Fibroblast of skin of abdomen (primary cell): ENCODE results near the gene ANTKMT.
A peak's percentile ranks its signal among the peaks of the same experiment; 100 is the strongest.
"Not testable (repeated sequence)": the region's sequence is repeated elsewhere in the genome, so short reads cannot be mapped to it uniquely, and the experiment has no call there.

Experiments used
- DNase-seq: peaks from one replicate; pipeline ENCODE4 v3.0.0-alpha.2; 2013

ANTKMT gene

DNA sequence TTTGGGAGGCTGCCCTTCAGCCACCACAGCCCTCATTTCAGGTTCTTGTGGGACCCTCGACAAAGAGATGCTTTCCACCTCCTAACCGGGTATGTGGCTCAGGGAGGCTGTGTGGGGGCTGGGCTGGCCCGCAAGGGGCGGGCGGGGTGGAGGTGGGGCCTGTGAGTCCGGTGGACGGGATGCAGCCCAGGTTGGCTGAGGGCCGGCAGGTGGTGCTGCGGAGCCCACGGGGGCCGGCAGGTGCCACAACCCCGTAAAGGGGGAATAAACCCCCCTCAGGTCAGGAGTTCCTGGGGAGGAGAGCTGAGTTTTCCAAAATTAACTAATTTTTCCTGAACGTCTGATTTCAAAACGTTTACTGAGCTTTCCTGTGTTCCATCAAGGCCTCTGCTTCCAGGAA, 24.8 kb downstream of the ANTKMT start:
- no peak for DNase-seq

DNA sequence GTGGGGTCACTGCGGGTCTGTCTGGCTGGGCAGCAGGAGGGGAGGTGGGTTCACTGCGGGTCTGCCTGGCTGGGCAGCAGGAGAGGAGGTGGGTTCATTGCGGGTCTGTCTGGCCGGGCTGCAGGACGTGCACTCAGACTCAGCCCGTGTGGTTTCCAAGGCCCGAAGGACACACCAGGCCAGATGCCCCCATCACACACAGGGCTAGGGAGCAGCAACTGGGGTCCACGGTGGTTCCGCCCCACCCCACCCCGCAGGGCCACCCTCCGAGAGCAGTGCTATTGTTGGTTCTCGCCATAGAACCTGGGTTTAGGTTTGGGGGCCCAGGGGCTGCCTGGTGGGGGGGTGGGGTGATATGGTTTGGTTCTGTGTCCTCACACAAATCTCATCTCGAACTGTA, 25.7 kb downstream of the ANTKMT start:
- no peak for DNase-seq

DNA sequence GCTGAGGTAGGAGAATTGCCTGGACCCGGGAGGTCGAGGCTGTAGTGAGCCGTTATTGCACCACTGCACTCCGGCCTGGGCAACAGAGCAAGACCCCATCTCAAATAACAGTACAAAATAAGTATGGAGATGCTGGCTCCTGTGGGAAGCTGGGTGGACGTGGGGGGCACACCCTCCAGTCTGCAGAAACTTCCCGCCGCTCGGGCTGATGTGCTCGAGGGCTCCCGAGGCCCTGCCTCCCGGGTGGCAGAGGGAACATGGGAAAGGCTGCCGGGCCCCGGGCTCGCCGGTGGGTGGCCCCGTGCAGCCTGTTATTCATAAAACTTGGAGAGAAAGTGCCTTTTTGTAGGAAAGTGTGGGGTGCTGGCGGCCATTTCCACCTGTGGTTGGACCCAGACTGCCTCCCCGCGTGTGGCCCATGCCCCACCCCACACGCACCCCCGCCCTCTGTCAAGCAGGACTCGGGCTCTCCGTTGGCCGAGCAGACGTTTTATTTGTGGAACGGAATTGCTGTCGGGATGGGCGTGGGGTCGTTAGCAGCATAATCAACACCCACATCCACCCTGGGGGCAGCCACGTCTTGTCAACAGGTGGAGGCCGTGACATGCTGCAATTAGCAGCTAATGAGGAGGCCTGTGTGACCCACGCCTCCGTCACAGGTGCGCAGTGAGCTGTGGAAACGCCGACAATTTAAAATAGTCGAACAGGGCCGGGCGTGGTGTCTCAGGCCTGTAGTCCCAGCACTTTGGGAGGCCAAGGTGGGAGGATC, 27.2 kb downstream of the ANTKMT start:
- DNase-seq: no peak

DNA sequence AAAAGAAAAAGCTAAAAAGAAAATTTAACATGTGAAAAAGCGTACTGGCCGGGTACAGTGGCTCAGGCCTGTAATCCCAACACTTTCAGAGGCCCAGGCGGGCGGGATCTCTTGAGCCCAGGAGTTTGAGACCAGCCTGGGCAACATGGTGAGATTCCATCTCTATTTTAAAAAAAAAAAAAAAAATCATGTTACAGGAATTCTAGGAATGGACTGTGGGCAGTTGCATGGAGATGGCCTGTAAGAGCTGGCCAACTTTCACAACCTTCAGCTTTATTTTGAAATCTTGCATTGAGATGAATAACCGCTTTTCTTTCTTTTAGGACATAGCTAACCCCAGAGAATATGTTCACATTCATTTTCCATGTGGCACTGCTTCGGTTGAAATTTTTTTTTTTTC, 28.1 kb downstream of the ANTKMT start:
- DNase-seq: peak; percentile 73

DNA sequence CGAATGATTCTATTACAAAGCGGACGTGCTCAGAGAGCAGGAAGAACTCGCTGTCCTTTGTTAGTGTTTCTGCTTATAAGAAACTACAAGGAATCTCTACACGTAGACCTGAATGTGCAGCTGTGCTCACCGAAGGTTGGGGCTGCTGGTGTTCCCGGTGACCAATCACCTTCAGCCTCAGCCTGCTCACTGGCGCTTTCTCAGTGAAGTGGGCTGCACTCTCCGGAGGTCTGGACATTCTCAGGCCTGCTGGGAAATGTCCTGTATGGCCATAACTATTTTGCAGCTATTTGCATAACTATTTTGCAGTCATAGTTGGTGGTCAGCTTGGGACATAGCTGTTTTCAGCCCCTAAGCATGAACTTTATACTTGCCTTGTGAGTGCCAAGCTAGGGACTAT, 29.5 kb downstream of the ANTKMT start:
- DNase-seq: no peak

DNA sequence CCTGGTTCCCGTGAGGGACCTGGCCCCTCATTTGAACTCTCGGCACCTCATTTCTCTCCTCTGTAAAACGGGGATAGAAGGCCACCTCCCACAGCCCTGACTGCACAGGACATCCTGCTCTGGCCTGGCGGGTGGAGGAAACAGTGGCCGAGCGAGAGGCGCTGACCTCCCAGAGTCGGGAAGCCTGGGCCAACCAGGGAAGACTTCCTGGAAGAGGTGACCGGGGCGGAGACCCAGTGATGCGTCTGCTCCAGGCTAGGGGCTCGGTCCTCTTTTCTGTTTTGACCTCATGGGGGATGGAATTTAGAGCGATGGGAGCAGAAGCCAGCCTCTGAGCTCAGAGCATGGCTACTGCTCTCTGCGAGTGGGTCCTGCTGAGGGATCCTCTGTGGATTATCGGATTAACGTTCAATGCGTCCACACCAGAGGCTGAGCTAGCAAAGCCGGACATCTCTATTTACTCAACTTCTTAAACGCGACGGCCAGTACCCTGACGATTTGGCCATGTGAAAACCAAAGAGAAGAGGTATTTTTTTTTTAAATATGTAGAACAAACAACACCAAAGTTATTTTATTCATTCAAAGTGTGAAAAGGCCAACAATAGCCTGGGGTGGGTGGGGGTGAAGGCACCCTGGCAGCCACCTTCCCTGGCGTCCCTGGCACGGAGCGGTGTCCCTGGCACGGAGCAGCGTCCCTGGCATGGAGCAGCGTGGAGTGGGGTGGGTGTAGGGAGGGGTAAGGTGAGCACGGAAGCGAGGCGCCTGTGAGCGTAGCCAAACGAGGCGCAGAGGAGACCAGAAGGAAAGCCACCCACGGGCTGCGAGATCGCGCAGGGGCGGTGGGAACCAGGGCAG, 30.4 kb downstream of the ANTKMT start:
- DNase-seq: no peak

DNA sequence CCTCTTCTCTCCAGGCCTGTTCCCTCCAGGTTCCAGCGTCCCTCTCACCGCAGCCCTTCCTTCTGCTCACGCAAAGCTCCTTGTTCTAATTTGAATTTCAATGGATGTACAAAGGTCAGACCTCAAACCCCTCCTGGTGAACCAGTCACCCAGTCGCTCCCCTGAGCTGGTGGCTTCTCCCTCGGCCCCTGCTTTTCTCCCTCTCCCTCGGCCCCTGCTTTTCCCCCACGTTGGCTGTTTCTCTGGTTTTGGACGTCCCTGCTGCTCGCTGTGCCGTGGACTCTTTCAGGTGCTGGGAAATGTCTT, 31.0 kb downstream of the ANTKMT start:
- DNase-seq: no peak

DNA sequence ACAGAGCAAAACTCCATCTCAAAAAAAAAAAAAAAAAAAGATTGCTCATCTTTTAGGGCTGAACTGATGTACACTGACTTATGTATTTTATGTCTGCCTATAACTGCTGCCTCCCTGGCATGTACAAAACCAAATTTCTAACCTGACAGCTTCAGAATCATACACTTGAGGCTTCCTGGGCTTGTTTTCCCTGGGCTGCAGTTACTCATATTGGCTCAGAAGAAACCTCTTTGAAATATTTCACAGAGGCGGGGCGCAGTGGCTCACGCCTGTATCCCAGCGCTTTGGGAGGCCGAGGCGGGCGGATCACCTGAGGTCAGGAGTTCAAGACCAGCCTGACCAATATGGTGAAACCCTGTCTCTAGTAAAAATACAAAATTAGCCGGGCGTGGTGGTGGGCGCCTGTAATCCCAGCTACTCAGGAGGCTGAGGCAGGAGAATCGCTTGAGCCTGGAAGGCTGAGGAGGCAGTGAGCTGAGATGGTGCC, 33.2 kb downstream of the ANTKMT start:
- not testable (repeated sequence) for DNase-seq

DNA sequence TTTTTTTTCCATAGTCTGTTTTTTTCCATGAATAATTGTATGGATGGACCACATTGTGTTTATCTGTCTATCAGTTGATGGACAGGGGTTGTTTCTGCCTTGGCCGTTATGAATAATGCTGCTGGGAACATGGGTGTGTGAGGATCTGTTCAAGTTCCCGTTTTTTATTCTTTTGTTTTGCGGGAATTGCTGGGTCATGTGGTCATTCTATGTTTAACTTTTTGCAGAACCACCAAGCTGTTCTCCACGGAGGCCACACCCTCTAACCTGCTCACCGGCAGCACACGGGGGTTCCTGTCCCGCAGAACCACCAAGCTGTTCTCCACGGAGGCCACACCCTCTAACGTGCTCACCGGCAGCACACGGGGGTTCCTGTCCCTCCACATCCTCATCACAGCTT, 33.7 kb downstream of the ANTKMT start:
- no peak for DNase-seq

DNA sequence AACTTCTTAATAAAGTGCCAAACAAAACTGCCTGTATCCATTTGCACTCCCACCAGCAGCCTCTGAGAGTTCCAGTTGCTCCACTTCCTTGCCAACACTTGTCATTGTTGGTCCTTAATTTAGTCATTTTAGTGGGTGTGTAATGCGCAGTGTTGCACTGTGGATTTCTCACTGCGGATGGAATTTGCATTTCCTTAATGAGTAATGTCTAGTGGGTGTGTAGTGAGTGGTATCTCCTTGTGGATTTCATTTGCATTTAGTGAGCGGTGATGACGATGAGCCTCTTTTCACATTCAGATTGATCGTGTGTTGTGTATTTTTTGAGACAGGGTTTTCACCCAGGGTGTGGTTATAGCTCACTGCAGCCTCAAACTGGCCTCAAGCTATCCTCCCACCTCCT, 35.5 kb downstream of the ANTKMT start:
- no peak for DNase-seq

DNA sequence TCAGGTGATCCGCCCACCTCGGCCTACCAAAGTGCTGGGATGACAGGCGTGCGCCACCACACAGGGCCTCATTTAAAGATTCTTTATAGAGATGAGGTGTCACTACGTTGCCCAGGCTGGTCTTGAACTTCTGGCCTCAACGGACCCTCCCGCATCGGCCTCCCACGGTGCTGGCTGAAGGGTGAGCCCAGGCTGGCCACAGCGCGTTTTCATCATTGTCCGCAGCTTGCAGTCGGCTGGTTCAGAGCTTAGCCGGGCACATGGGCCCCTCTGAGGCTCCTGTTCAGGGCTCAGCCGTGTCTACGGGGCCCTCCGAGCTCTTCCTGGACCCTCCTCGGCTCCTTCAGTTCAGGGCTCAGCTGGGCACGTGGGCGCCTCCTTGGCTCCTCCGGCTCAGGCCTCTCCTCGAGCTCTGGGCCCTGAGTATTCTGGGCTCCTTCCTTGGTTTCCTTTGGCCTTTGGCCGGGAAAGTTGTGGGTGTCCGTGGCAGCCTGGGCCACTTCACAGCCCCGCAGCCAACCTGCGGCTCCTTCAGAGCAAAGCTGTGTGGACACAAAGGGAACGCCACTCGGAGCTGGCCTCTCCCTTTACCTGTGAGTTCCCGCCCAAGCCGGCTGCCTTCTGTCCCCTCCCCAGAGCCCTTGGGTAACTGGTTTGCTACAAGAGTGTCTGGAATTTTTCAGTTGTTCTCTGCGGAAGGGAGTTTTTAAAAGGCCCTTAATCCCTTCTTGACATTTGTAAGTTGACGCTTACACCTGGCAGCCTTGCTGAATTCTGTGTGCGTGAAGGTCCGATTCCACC, 38.4 kb downstream of the ANTKMT start:
- no peak for DNase-seq

DNA sequence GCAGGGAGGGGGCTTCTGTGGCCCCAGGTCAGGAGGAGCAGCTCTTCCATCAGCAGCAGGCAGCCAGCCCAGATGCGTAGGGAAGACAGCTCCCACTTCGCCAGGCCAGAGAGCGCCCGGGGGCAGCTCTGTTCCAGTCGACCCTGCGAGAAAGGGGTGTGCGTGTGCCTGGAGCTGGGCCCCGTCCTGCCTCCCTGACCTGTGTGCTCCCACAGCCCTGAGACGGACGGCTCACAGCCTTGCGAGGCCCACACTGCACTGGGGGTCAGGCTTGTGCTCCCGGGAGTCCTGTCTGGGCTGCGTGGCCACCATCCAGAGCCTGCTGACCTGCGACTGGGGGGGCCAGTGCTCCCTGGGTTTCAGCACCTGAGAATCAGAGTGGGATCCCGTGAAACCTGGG, 39.1 kb downstream of the ANTKMT start:
- no peak for DNase-seq

DNA sequence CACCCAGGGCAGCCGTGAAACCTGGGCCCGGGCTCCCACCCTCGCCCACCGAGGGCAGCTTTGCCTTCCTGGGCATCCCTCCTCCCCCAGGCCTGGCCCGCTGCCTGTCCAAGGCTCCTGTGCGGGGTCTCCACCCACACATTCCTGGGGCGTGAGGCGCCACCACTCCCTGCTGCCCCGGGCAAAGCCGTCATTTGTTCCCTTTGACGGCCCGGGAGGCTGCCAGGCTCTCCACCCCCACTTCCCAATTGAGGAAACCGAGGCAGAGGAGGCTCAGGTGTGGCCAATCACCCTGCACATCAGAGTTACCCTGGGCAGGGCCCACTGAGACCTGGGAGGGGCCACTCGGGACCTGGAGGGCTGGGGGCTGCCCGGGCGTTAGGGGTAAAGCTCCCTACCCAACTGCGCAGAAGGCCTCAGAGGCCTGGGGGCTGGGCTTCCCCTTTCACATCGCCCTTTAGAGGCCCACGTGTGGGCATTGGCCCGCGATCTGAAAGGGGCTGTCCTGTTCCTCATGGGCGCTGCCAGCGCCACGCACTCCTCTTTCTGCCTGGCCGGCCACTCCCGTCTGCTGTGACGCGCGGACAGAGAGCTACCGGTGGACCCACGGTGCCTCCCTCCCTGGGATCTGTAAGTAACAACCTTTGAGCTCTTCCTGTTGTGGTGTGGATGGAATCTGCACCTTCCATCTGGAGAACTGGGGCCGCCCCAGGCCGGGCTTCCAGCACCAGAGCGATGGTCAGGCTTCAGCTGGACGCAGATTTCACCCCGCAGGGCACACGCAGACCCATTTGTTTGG, 39.8 kb downstream of the ANTKMT start, which contains the start of gene MSLN:
Gene MSLN (plus strand): TSS at position 190 of the 799 bp plus-strand sequence. CDS start 1,947 bp downstream, outside the sequence.
- no peak for DNase-seq

DNA sequence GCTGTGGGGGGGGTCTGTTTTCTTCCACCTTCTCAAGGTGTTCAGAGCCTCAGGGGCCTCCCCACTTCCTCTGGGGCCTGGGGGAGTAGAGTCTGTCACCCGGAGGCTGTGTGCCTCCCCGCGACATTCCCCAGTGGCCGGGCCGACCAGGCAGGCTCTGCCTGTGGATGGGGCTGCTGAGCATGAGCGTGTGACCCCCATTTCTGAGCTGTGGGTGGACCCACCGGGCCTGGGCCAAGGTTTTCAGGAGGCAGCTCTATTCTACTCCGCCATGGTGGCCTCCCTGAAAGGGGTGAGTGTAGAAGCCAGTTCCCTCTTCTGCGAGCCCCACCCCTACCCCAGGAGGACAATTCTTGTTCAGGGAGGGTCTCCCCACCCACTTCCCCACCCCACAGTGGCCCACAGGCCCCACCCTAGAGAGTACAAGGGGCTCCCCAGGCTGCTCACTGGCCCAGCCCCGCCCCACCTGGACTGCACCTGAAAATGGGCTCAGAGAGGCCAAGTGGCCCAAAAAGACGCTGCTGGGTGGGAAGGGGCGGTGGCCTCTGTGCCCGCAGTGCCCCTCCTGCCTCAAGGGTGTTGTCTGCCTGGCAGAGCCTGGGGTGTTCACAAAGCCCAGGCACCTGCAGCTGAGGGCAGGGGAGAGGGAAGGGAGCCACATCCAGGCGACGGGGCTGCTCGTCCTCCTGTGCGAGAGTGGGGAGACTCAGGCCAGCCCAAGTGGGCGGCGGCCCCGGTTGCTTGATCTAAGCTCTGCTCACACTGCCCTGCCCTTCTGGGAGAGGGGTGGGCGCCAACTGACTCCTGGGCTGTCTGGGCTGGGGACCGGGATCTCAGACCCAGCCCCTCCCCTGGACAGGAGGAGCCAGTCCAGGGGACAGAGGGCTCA, 40.9 kb downstream of the ANTKMT start:
- no peak for DNase-seq

DNA sequence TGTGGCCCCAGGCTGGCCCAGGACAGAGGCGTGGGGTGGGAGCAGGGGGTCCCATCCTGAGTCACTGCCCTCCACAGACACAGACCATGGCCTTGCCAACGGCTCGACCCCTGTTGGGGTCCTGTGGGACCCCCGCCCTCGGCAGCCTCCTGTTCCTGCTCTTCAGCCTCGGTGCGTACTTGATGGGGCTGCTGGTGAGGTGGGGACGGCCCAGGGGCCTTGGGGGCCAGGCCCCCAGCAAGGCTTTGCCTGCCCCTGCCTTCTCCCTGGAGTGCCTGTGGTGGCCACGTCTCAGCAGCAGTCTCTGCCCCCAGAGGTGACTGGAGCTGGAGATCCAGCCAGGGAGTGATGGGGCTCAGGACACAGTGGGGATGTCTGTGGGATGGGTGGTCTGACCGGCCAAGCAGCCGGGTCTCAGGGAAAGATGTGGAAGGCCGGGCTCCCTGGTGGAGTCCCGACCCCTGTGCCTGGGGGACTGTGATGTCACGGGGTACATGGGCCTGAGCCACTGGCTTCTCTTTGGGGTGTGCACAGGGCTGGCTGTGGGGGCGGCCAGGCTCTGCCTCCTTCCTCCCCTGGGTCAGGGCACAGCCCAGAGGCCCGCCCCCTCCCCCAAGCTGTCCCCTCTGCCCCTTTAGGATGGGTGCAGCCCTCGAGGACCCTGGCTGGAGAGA, 41.8 kb downstream of the ANTKMT start:
- DNase-seq: no peak

DNA sequence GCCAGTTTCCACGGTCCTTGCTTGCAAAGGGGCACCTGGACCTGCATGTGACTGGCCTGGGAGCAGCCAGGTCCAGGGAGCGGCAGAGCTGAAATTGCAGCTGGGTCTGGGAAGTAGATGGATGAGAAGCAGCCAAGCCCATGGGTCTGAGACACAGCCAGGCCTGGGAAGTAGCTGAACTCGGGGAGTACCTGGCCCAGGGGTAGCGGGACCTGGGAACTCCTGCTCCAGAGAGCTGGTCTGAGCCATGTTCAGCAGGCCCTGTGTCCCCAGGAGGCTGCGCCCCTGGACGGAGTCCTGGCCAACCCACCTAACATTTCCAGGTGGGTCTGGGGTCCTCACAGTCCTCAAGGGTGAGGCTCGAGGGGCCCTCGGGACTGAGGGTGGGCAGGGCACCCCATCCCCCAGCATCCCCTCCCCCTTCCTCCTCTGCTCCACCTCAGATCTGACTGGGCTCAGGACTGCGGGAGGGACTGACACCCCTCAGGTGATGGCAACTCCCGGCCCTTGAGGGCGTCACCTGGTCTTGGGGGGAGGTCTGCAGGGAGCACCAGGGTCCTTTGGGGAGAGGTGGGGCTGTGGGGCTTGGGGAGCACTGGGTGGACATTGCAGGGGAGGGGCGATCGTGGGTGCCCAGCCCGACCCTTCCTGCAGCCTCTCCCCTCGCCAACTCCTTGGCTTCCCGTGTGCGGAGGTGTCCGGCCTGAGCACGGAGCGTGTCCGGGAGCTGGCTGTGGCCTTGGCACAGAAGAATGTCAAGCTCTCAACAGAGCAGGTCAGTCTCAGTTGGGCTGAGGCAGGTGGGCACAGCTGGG, 42.6 kb downstream of the ANTKMT start:
- DNase-seq: no peak

DNA sequence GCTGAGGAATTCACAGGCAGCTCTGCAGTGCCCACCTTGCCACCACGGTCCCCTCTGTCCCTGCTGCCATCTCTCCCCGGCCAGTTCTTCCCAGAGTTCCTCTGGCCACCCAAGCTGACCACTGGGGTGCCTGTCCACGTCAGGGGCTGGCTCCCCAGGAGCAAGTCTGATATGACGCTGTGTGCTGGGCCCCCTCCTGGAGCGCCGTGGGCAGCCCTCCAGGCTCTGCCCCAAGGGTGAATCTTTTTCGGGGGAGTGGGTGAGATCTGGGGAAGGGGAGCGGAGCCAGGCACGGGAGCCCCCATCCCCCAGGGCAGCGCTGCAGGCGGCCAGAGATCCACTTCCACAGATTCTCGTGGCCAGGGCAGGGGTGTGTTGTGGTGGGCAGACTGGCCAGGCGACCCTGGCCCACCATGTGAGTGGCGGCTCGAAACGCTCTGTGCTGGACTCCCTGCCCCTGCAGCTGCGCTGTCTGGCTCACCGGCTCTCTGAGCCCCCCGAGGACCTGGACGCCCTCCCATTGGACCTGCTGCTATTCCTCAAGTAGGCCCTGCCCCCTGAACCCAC, 43.3 kb downstream of the ANTKMT start:
- DNase-seq: no peak

DNA sequence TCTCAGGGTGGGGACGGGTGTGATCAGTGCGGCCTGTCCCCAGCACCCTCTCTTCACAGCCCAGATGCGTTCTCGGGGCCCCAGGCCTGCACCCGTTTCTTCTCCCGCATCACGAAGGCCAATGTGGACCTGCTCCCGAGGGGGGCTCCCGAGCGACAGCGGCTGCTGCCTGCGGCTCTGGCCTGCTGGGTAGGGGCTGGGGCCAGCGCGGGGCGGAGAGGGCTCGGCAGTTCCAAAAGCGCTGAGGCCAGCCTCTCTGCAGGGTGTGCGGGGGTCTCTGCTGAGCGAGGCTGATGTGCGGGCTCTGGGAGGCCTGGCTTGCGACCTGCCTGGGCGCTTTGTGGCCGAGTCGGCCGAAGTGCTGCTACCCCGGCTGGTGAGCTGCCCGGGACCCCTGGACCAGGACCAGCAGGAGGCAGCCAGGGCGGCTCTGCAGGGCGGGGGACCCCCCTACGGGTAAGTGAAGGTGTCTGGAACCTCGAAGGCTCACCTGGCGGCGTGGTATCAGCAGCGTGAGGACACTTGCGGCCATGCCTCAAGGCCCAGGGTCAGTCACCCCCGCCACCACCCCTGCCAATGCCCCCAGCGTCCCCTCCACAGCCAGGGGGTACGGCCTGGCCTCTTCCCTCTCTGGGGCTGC, 44.0 kb downstream of the ANTKMT start:
- DNase-seq: no peak

DNA sequence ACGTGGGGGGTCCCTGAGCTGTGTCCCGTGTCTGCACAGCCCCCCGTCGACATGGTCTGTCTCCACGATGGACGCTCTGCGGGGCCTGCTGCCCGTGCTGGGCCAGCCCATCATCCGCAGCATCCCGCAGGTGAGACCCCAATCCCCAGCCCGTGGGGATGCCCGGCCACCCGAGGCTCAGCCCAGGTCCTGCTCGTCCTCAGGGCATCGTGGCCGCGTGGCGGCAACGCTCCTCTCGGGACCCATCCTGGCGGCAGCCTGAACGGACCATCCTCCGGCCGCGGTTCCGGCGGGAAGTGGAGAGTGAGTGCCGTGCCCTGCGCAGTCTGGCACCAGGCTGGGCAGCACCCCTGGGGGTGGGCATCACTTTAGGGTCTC, 44.5 kb downstream of the ANTKMT start:
- DNase-seq: no peak
